Activated CD8-positive, alpha-beta T cell treated with anti-CD3 and anti-CD28 coated beads for 36 hours (primary cell): Measurements from ENCODE around the gene ATP6V0A4. TPM values are rescaled to one million over a fixed set of nuclear protein-coding genes. Genes with fewer than 3 reads are reported as not detected.

Source experiments
- ATAC-seq: fragments of 200-7000 bp; cut with Tn5 transposase; one replicate; pipeline ENCODE4 v1.10.0; 2021; ENCODE audit warnings: mild to moderate bottlenecking, moderate library complexity
- CTCF ChIA-PET: fragments of 350-600 bp; sonication (Branson Sonifier 250); formaldehyde crosslinking; loops from one replicate; lab custom pipeline; 2021; ENCODE audit warnings: antibody characterized with exemption; lab: Charles Lee
- POLR2A ChIA-PET: fragments of 350-600 bp; sonication (Branson Sonifier 250); formaldehyde crosslinking; loops from one replicate; lab custom pipeline; 2021; ENCODE audit warnings: antibody characterized with exemption; lab: Charles Lee
- DNase-seq: peaks from one replicate; pipeline ENCODE4 v3.0.0-alpha.2; 2020
- H3K27ac Mint-ChIP-seq: one replicate; pipeline ENCODE4 v1.8.0; 2021; ENCODE audit warnings: mild to moderate bottlenecking, mixed read lengths
- H3K27me3 Mint-ChIP-seq: one replicate; pipeline ENCODE4 v1.8.0; 2021; ENCODE audit warnings: mixed read lengths
- H3K36me3 Mint-ChIP-seq: one replicate; pipeline ENCODE4 v1.8.0; 2021; ENCODE audit warnings: low read depth, mixed read lengths
- H3K4me1 Mint-ChIP-seq: one replicate; pipeline ENCODE4 v1.8.0; 2021; ENCODE audit warnings: low read depth, mixed read lengths
- H3K4me3 Mint-ChIP-seq: one replicate; pipeline ENCODE4 v1.8.0; 2021; ENCODE audit warnings: mild to moderate bottlenecking, moderate library complexity, mixed read lengths
- H3K9me3 Mint-ChIP-seq: one replicate; pipeline ENCODE4 v1.8.0; 2021; ENCODE audit warnings: mixed read lengths
- CTCF ChIP-seq: fragments of 200-600 bp; IDR thresholded peaks from one replicate; pipeline ENCODE4 v1.8.0; 2022; ENCODE audit warnings: antibody characterized with exemption, mild to moderate bottlenecking
- intact Hi-C: fragments of 100-400 bp; cut with micrococcal nuclease; formaldehyde crosslinking; loops from one replicate; pipeline ENCODE4 v1.10.0; 2022
- total RNA-seq, 2 experiments: library from RNA; stranded (reverse); gene quantifications; one replicate each; pipeline ENCODE4 v1.2.3, GENCODE V29; 2021

The ATP6V0A4 gene
- total RNA-seq, 2 experiments from 2014 or later, result not detected

GRCh38 chr7:138838166-138838565, 40.2 kb upstream of the ATP6V0A4 start:
- ChIA-PET POLR2A (no interaction called here), CTCF (interaction anchor here (1.2 kb wide), 1 partner anchor 22 kb away, joined by 3 read pairs; no protein-coding TSS in a partner anchor)
- ATAC-seq (no peak), DNase-seq (no peak)
- no peaks in the 10 kb centered on the region for H3K9me3 Mint-ChIP-seq
- H3K27ac Mint-ChIP-seq, result no peak overlapping the region
- H3K4me3 Mint-ChIP-seq, result no peak overlapping the region
- peaks cover 2% of the 10 kb centered on the region for H3K4me1 Mint-ChIP-seq
- H3K36me3 Mint-ChIP-seq, result no peaks in the 10 kb centered on the region
- intact Hi-C loops, result no loop called here
- TF ChIP-seq CTCF, result no peak
- H3K27me3 Mint-ChIP-seq, result no peaks in the 10 kb centered on the region

GRCh38 chr7:138837627-138838026, 39.6 kb upstream of the ATP6V0A4 start:
- POLR2A ChIA-PET, result no interaction called here
- H3K9me3 Mint-ChIP-seq, result no peaks in the 10 kb centered on the region
- no peak overlapping the region for H3K27ac Mint-ChIP-seq
- intact Hi-C loops, result no loop called here
- ATAC-seq (no peak), DNase-seq (no peak)
- H3K27me3 Mint-ChIP-seq, result no peaks in the 10 kb centered on the region
- H3K4me3 Mint-ChIP-seq, result no peak overlapping the region
- CTCF ChIA-PET, result interaction anchor here (0.6 to 1.2 kb wide), 2 partner anchors 22 to 88 kb away, joined by 3 read pairs; no protein-coding TSS in a partner anchor
- no peak for TF ChIP-seq CTCF
- H3K36me3 Mint-ChIP-seq, result no peaks in the 10 kb centered on the region
- peaks cover 2% of the 10 kb centered on the region for H3K4me1 Mint-ChIP-seq

GRCh38 chr7:138835087-138835486, 37.1 kb upstream of the ATP6V0A4 start:
- Mint-ChIP-seq H3K36me3 (no peaks in the 10 kb centered on the region), H3K4me1 (peaks cover 2% of the 10 kb centered on the region), H3K27me3 (no peaks in the 10 kb centered on the region), H3K4me3 (no peak overlapping the region), H3K27ac (no peak overlapping the region), H3K9me3 (no peaks in the 10 kb centered on the region)
- ChIA-PET POLR2A (no interaction called here), CTCF (no interaction called here)
- intact Hi-C loops, result no loop called here
- no peak for TF ChIP-seq CTCF
- DNase-seq, result no peak
- ATAC-seq, result no peak

- peak; percentile 11 for DNase-seq
- no peaks in the 10 kb centered on the region for H3K27me3 Mint-ChIP-seq
- peak; percentile 74 for ATAC-seq
- no peaks in the 10 kb centered on the region for H3K9me3 Mint-ChIP-seq
- ChIA-PET POLR2A (no interaction called here), CTCF (no interaction called here)
- no peaks in the 10 kb centered on the region for H3K36me3 Mint-ChIP-seq
- H3K4me1 Mint-ChIP-seq, result peaks cover 2% of the 10 kb centered on the region
- TF ChIP-seq CTCF, result no peak
- intact Hi-C loops, result no loop called here
- no peak overlapping the region for H3K27ac Mint-ChIP-seq
- no peak overlapping the region for H3K4me3 Mint-ChIP-seq
Measured at GRCh38 chr7:138834583-138834982, 36.6 kb upstream of the ATP6V0A4 start.

GRCh38 chr7:138833596-138833995, 35.6 kb upstream of the ATP6V0A4 start:
- Mint-ChIP-seq H3K27ac (no peak overlapping the region), H3K36me3 (no peaks in the 10 kb centered on the region), H3K9me3 (no peaks in the 10 kb centered on the region), H3K27me3 (no peaks in the 10 kb centered on the region), H3K4me3 (no peak overlapping the region), H3K4me1 (peaks cover 2% of the 10 kb centered on the region)
- DNase-seq (no peak), ATAC-seq (no peak)
- POLR2A ChIA-PET, result no interaction called here
- intact Hi-C loops, result no loop called here
- no peak for TF ChIP-seq CTCF
- CTCF ChIA-PET, result interaction anchor here (1.0 kb wide), 1 partner anchor 12 kb away, joined by 3 read pairs; no protein-coding TSS in a partner anchor
